Dedifferentiated amniotic fluid mesenchymal stem cell (primary cell): ENCODE data around the gene JAKMIP2.

Source experiments
- DNase-seq: peaks from one replicate; pipeline ENCODE4 v3.0.0-alpha.2; 2016; ENCODE audit errors: extremely low spot score

JAKMIP2 gene

DNA sequence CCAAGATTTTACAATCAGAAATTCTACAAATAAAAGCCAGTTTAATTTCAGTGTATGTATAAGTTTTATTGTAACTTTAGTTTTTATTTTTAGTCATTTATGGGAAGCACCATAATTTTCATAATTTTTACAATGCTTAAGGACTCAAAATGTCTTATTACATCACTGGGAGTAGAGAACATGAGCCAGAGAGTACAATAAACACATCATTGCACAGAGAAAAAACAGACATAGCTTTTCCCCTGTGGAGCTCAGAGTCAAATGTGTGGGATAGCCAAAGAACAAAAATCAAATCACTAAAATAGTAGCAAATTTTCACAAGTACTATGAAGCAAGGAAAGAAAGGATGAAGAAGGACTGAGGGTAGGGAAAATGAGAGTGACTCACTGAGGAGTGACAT, 5.5 kb upstream of the JAKMIP2 start:
- DNase-seq = no peak

GRCh38 chr5:147786142-147786541, 3.6 kb upstream of the JAKMIP2 start:
- DNase-seq = no peak

DNA sequence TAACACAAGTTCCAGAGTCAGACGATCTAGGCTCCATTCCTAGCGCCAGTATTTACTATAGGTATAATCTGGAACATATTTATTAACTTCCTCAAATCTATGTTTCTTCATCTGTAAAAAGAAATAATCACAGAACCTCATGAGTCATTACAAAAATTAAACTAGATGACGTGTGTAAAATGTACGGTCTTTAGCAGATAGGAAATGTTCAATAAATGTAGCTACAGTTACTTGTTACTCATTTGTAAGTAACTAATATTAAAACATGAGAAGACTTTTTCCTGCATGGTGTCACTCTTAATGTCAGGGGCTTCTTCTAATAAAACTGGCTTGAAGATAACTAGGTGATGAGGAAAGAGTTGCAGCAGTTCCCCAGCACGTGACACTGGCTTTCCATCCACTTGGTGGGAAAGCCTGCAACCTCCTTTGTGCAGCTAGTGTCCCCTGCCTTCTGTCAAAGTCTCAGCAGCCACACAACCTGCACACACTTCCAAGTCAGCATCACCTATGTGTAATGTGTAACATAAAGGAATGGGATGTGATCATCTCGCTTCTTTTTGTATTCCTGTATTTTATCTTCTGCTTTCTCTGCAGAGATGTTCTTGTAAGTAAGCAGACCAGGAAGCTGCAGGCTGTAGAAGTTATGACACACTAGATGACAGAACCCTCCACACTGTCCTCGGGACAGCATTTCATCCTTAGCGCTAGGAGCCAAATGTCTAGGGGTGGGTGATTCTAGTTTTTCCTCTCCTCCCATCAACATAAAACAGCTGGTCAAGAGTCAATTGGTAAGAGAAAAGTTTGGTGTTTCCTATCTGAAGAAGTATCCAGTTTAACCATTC, 1.8 kb upstream of the JAKMIP2 start:
- DNase-seq = no peak

GRCh38 chr5:147780924-147781573, 1.5 kb downstream of the JAKMIP2 start:
- DNase-seq = no peak

- no peak for DNase-seq
Observed at GRCh38 chr5:147779694-147780093, 2.8 kb downstream of the JAKMIP2 start.

GRCh38 chr5:147776989-147777388, 5.5 kb downstream of the JAKMIP2 start:
- DNase-seq = no peak

GRCh38 chr5:147773587-147773986, 8.9 kb downstream of the JAKMIP2 start:
- no peak for DNase-seq

DNA sequence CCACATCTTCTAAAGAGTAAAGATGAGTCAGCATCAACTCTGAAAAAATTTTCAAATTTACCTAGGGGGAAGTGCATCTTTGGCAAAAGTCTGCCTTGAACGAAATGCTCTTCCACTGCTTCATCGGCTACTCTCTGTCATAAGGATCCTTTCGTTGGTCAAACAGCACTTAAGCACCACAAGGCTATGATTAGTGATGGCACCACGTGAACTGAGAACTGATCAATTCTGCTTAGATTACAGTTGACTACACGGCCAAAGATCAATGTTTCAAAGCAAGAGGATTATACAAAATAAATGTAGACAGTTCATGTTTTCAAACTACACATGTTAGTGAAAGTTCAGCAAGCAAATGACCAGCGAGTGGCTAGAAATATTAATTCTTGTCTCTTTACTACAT, 9.4 kb downstream of the JAKMIP2 start:
- no peak for DNase-seq

GRCh38 chr5:147767048-147767447, 15.5 kb downstream of the JAKMIP2 start:
- no peak for DNase-seq

GRCh38 chr5:147763791-147764525, 18.6 kb downstream of the JAKMIP2 start:
- DNase-seq = no peak

GRCh38 chr5:147760086-147760875, 22.2 kb downstream of the JAKMIP2 start:
- DNase-seq = no peak

DNA sequence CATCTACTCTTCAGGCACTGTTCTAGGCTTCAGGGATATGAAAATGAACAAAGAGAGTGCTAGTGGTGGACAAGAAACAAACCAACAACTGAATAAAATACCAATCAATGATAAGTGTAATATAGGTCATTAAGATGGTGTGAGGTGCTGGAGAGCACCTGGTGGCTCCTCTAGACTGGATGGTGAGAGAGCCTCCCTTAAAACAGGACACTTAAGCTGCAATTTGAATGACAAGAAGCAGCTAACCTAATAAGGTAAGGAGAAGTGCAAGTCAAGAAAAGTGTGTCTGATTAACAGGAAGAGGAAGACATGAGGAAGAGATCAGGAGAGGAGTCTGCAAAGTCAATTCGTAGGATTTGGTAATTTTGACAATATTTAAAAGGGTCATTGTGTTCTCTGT, 23.1 kb downstream of the JAKMIP2 start:
- no peak for DNase-seq

DNA sequence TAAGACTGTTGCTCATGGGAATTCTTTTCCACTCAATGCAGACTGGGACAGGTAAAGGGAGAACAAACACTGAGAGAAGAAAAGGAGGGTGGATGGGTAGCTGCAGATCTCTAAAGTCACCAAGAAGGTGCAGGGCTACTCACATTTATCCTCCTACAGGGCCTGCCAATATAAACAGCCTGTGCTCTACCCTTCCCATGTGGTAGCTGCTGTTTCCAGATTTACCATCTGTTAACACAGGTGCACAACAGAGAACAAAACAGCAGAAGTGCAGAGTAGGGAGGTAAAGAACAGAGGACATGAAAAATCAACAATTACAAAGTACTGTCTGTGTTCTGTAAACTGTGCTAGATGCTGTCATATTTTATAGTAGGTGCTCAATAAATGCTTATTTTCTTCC, 26.0 kb downstream of the JAKMIP2 start:
- DNase-seq = no peak

DNA sequence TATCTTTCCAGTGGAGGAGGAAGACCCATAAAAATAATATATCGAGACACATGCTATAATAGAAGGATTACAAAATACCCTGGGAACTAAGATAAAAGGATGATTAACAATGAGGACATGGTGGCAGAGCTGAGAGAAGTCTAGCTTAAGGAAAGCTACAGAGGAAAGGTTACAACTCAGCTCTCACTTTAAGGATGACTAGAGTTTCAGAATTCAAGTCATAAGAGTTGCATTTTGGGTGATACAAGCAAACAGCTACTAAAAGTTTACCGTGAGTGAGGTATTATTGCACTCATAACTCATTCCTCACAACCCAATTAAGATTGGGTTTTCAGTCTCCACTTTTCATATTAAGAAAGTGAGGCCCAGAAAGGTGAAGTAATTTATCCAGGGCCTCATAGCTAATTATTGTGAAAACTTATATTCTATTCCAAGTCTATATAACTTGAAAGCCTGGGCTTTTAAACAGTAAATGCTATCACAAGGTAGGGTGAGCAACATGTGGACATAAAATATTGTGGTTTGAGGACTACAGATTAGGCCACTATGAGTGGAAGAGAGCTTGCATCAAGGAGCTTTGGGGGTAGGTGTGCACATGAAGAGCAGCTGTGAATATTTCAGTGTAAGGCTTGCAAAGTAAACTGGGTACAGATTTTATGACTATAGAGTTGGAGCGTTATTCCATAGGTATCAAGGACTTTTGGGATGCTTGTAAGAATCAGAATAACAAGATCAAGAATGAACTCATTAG, 28.0 kb downstream of the JAKMIP2 start:
- DNase-seq = no peak

DNA sequence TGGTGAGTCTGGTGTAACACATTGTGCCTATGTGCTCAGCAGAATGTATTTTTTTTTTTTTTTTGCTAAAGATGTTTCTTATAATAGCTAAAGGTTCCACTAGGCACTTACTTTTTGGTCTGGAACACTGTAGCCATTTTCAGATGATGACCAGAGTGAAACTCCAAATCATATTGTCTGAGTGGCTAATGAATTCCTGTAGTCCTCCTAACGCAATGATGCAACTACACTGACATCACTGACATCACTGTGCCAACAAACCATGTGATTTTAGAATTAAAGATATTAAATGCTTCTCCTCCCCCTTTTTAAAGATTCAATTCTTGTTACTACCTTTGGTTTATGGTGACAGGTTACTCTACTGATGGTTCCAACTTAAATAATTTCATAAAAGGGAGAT, 28.8 kb downstream of the JAKMIP2 start:
- DNase-seq = no peak

GRCh38 chr5:147752666-147753290, 29.8 kb downstream of the JAKMIP2 start:
- DNase-seq = no peak

GRCh38 chr5:147752033-147752432, 30.5 kb downstream of the JAKMIP2 start:
- DNase-seq = no peak

DNA sequence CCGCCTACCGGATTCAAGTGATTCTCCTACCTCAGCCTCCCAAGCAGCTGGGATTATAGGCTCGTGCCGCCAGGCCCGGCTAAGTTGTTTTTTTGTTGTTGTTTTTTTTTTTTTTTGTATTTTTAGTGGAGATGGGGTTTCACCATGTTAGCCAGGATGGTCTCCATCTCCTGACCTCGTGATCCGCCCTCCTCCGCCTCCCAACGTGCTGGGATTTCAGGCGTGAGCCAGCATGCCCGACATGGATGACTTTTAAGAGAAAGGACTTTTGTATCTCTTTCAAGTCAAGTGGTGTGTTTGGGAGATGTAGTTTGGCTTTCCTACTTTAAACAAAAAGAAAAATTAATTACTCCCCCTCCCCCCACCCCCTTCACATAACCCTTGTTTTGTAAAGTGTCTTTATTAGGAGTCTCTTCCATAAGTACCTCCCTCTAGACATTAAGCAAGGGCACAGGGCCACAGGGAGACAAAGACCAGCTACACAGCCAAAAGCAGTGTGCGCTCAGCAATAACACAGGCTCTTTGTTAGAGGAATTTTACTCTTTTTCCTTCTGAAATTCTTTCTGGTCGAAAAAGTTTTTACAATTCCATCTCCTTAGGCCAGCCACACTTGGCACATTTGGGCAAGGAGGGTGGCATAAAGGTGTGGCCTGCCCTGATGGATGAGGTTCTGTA, 31.2 kb downstream of the JAKMIP2 start:
- DNase-seq = no peak

DNA sequence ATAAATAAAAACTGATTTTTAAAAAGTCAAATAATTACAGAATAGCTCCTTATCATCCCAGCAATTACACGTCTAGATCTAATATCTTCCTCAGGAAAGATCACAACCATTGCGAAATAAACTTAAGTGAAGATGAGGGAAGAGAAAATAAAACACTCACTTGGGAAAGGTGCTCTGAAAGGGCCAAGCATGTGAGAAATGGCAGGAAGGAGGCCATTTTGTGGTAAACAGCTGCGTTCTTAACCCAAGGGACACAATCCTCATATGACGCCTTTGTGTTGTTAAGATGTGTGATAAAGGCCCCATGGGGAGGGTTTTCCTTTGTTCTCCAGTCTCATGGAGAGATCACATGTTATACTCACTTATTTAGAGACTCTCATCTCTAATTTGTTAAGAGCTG, 32.5 kb downstream of the JAKMIP2 start:
- DNase-seq = no peak

GRCh38 chr5:147748590-147748989, 33.9 kb downstream of the JAKMIP2 start:
- DNase-seq = no peak
